NCI-H1048 (cell line): ENCODE results near the gene STXBP4.
"Not testable (repeated sequence)": the region's sequence is repeated elsewhere in the genome, so short reads cannot be mapped to it uniquely, and the experiment has no call there.

Source experiments
- DNase-seq: peaks from one replicate; lab custom pipeline; 2025; lab: John Stamatoyannopoulos, UW

STXBP4 gene

DNA sequence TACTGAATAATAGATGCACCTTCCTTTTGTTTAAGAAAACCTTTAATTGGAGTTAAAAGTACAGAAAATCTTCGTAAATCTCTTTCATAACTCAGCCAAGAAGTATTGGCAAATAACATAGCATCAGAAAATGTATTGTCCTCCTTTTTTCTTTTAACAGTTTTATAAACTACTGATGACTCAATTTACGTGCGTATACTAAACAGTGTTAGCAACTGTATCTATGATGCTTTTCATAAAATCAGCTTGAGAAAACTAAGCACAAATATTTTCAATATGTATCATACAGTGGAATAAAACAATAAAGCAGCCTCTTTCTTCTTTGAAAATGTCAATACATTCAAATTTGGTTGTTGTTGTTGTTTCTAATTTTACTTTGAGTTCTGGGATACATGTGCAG, 88.6 kb downstream of the STXBP4 start:
- DNase-seq, result no peak

DNA sequence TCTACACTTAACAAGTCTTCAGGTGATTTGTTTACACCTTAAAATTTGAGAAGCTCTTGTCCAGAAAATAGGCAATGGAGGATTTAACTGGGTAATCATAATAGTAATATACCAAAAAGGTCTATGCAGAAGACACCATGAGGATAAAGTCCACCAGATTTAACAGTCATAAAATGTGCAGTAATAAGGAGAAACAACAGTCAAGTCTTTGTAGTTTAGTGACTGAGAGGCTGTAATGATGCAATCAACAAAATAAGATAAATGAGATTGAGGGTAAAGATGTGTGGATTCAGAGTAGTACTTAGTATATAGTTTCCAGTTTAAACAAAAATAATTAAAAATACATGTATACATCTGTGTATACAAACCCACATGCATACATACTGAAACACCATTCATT, 91.2 kb downstream of the STXBP4 start:
- DNase-seq, result no peak

DNA sequence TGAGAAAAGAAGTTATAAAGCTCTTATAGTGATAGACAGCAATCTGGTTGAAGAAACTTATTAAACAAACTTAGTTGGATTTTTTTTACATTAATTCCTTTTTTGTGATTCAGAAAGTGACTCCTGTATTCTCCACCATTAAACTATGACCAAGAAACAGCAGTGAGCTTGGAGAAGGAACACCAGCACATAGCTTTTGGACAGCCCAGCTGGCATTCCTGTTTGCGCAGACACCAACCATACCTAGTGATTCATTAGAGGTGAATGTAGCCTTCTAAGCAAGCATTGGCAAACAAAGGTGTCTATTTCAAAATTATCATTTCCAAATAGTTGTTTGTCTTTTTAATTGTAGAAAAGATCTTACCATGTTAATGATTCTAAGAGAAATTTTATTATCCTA, 94.4 kb downstream of the STXBP4 start:
- no peak for DNase-seq

DNA sequence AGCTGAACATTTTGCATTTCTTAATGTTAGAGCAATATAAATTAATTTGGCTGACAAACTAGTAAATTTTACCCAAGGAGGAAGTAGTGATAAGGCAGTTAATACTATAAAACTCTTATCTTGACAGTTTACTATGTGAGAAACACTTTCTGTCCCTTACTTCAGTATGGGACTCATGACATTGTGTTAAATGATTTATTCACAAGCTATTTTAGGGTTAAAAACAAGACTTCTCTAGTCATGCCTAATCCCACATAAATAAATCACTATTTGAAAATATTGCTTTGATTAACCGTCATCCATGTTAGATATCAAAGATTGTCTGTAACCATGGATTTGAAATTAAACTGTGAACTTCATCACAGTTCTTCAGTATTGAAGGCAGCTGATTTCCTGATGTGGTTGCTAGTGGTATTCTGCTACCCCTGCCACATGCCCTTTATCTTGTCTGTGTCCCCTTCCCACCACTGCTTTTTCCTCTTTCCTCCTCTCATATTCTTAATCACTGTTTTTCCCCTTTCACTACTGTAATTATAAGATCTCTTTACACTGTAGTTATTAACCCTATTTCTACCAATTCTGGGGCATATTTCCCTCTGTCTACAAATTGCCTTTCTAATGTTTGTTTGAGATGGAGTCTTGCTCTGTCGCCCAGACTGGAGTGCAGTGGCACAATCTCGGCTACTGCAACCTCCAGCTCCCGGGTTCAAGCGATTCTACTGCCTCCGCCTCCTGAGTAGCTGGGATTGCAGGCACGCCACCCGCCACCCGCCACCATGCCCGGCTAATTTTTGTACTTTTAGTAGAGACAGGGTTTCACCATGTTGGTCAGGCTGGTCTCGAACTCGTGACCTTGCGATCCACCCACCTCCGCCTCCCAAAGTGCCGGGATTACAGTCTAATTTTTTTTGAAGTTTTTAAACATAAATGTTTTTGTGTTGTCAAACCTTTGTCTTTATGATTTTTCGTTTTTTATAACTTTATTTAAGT, 95.6 kb downstream of the STXBP4 start:
- DNase-seq, result no peak

DNA sequence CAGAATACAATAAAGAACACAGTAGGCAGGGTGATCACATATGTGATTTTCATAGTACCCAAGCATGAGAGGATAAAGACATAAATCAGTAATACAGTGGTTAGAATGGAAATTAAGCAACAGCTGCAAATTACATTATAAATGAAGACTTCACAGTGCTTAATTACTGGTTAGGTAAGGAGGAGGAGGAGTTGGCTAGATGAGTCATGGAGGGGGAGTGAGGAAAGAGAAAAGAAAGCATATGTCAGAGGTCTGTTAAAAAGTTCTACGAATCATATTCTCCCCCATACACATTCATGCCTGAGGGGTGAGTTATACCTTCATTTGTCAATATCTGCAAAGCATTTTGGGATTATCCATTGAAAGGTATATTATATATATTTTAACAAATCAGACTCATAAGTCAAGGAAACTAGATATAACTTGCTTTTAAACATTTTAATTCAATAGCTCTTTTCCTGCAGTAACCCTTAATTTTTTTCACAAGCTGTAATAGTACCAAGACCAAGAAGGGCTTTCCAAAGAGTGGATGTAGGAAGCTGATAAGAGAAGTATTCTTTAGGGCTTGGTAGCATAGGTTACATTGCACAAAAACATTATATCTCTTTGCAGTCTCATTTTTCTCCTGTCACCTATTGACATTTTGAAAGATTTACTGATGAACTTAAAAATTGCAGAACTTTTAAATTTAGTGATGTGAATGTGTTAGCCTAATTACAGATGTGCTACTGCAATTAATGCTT, 99.3 kb downstream of the STXBP4 start:
- DNase-seq, result no peak

DNA sequence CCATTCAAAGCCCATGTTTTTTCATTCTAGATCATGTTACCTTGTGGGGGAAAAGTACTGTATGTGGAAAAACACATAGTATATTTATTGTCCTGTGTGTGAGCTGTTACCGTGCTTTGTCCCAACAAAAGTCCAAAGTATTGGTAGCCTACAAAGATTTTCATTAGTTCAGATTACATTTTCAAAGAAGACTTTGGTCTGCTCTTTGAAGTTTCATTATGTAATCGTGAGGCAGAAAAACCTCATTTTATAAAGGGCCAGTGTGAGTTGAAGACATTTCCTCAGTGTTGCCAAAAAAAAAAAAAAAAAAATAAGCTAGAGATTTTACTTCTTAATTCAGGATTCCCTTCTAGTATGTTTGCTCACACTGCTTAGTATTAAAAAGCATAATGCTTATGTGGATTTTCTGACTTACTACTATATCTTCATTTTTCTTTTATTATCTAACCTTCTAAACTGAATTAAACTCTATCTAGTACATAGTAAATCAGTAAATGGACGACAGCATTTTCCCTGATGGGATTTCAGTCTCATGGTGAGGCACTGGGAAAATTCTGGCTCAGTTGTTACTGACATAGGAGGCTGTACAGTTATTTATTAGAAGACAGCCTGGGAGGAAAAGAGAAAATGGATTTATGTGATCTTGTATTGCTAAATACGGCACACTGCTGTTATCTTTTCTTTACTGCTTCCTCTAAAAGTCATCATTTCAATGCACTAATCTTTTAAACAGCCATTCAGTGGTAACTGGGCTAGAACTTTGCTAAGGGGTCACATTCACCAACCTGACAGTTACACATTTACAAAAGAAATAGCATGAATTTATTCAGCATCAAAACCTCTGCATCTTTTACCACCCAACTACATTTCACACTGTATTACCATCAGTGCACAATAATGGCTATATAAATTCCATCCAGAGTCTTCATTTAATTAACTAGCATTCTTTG, 100.6 kb downstream of the STXBP4 start:
- no peak for DNase-seq

DNA sequence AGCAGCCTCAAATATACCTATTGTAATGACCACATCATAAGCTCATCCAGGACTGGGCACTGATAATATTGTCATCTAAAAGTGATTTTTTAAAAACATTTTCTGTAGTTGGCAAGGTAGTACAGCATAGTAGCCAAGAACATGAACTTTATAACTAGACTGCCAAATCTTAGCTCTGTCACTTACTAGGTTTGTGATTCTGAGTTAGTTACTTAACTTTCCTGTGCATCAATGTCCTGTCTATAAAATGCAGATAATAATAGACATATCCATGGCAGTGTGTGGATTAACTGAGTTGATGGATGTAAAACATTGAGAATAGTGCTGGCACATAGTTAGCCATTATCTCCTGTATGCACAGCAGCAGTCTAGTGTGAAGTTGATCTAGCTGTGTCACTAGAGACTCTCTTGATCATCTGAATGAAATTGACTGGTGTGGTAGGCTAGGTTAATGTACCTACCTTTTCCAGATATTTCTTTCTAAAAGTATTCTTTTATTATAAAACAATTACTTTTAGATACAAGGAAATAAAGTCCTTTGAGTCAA, 101.5 kb downstream of the STXBP4 start:
- no peak for DNase-seq

DNA sequence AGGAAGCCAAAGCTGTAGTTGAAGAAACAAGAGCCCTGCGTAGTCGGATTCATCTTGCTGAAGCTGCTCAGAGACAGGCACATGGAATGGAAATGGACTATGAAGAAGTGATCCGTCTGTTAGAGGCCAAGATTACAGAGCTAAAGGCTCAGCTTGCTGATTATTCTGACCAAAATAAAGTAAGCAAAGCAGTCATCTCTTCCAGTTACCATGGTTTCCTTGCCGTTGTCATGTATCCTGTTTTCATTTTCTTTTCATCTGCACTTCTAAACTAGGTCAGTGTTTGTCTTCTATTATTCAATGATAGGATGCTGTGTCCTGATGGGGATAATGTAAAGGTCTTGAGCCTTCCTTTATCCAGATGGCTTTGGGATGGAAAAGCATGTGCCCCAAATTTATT, 104.3 kb downstream of the STXBP4 start:
- DNase-seq, result no peak

DNA sequence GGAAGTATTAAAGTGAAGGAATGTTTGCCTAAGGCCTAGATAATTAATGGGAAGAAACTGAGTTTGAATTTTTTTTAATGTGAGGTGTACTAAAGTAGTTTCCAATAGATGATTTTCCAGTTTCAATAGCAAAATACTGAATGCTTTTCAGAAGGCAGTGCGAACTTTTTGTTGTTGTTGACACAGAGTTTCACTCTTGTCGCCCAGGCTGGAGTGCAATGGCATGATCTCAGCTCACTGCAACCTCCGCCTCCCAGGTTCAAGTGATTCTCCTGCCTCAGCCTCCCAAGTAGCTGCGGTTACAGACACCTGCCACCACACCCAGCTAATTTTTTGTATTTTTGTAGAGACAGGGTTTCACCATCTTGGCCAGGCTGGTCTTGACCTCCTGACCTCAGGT, 104.9 kb downstream of the STXBP4 start:
- not testable (repeated sequence) for DNase-seq

DNA sequence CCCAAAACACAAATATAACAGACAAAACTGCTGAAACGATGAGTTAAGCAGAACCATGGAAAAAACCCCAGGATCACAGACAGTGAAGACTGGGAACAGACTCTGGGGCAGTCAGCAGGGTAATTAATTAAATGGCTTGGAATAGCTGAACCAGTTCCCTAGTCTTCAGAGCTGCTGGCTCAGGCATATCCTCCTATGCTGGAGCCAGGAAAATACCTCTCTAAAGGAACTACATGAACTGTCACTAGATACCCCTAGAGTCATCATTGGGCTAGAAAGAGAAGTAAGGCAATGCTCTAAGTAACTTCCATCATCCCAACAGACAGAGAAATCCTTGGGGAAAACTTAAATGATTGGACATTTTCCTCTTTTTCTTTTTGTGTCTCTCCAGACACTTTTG, 113.0 kb downstream of the STXBP4 start:
- DNase-seq, result no peak

DNA sequence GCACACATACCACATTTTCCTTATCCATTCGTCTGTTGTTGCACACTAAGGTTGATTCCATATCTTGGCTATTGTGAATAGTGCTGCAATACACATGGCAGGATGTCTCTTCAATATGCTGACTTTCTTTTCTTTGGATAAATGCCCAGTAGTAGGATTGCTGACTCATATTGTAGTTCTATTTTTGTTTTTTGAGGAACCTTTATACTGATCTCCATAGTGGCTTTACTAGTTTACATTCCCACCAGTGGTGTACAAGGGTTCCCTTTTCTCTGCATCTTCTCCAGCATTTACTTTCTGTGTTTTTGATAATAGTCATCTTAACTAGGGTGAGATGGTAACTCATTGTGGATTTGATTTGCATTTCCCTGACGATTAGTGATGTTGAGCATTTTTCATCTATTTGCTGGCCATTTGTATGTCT, 118.1 kb downstream of the STXBP4 start:
- DNase-seq, result no peak

DNA sequence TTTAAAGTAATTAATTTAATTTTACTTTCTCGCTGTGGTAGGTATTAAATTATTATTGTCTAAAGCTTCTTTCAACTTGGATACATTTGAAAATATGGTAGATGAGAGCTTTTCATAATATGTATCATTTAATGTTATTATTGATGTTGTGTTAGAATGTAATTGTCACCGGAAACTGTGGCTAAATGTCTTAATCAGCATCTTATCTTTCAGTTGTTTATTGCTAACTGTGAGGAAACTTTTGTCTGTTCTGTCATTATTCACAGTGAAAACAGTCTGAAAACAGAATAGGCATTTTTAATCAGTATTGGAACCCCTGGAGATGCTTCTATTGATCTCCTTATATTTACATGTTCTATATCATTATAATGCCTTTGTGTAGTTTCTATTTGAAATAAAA, 120.7 kb downstream of the STXBP4 start:
- DNase-seq, result no peak

DNA sequence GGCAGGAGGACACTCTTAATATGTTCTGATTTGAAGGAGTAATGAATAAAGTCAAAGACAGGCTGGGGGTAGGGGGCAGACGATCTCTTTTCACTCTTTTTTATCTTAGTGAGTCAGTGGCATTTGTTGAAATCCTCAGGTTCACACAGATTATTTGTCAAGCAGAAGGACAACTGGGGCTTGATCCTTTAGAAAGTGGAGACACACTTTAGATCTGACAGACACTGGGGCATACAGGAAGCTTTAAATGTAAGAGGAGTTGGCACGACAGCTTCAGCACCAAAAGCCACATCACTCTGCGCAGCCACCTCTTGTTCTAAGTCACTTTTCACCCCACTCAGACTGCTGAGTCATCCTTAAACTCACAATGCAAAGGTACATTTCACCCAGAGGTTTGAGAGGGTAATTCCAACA, 121.5 kb downstream of the STXBP4 start:
- no peak for DNase-seq

DNA sequence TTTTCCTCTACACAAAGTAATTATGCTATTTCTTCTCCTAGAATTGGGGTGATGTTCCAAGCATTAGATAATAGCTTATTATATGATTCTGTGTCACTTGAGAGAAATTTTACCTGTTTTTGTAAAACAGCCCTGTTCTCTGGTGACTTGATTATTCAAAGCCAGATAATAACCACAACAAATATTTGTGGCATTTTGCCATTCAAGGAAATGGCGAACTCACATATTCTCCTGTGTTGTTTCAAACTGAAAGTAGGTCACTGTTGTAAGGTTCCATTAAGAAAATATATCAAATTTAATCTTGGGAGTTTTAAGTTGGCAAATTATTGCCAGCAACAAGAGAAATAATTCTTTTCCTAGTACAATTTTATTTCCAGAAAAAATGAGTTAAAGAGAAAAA, 124.8 kb downstream of the STXBP4 start:
- no peak for DNase-seq

DNA sequence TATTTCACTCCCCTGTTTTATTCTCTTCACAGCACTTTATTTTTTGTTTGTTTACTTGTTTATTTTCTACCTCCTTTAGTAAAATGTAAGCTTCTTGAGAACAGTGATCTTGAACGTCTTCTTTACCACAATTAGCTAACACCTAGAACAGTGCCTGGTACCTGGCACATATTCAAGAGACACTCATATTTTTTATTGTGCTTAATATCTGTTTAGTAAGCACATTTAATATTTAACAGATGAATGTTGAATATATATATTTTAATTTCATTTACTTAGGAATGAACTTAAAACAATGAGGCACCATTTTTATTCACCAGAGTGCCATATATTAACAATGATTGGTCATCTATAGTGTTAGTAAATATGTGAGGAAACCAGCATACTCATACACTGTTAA, 130.2 kb downstream of the STXBP4 start:
- no peak for DNase-seq

DNA sequence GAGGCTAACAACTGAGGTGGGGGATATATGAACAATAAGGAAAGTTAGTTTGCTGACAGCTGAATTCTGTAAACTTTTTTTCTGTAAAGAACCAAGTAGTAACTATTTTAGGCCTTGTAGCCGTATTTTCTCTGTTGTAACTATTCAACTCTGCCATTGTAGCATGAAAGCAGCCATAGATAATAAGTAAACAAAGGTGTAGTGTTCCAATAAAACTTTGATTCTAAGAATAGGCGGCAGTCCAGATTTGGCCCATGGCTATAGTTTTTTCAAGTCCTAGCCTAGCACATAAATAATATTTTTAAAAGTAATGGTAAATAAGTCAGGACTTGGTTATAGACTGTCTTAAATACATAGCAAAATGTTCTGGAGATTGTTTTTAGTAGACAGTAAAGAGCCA, 142.0 kb downstream of the STXBP4 start:
- DNase-seq, result no peak

DNA sequence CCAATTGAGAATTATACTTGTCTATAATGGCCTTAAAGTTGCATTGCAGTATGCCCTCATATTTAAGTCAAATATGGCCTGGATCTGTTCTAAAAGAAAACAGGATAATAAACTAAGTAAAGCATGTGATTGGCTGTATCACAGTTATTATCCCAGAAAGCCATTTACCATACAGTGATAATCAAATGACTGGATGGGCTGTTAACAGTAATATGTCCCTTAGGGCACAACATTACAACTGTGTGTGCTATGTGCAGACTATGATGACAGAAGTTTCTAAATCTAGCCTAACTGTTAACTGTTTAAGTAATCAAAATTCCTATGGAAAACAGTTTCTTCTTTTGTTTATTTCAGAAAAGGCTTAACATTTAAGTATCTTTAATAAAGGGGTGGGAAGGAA, 145.7 kb downstream of the STXBP4 start:
- DNase-seq, result no peak

DNA sequence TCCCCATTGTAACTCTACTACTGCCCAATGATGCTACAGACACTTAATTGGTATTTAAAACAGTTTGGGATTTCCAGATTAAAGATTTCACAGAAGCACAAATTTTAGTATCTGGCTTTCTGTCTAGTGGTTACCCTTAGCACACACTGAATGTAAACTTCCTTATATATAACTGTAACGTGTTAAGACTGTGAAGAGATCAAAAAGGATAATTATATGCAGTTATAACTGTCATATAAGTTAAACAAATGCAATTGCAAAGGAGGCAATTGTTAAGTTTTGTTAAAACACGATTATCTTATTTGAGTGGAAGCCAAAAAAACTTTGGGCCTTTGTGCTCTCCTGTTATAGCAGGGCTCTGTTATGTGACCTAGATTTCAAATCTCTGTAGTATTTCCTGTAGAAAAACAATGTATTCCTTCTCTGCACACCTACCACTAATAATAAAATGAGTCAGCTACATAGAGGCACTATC, 147.9 kb downstream of the STXBP4 start:
- DNase-seq, result no peak

DNA sequence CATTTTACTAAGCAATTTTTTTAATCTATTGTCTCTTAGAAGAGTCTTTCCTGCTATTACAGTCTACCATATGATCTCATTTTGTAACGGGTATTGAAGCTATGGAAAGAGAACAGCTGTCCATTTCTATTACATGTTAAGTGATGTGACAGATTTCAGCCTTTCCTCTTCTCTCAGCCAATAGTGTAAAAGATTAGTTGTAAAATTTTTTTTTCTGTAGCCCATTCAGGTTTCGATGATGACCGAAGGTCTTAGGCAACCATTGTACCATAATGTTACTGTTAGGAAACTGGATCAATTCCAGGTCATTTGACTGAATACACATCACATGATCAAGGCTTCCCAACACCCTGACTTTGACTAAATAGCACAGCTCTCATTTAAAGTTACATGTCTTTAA, 148.6 kb downstream of the STXBP4 start:
- DNase-seq, result peak; percentile 12

DNA sequence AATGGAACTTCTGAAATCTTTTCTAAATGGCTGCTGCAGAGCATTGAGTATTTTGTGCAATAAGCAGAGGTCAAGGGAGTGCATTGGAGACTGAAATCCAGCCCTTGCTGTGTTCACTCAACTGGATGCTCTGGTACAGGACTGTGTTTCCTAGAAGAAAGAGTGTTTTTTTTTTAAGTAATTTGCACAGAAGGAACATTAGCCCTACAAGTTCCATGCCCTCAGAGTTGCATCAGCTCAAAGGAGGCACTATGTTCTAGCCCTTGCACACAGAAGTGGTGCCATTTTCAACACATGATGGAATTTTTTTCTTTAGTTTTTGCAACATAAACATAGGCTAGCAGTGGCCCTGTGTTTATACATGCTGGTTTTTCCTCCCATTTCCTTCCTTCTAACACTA, 152.1 kb downstream of the STXBP4 start:
- DNase-seq, result no peak

DNA sequence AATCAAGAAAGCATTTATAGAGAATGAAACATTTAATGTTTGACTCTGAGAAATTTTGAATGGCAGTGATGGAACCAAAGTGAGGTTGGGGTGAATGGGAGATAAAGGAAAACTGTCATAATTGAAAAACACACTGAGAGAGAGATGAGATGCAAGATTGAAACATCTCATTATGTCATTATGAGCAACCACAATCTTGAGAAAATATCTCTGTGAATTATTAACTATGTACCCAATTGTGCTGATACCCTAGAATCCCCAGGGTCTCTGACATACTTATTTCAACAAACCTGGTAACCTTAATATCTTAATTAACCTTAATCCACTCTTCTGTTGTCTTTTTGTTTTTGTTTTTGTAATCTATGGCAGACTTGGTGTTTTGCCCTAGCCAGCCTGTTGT, 152.7 kb downstream of the STXBP4 start:
- DNase-seq, result no peak

DNA sequence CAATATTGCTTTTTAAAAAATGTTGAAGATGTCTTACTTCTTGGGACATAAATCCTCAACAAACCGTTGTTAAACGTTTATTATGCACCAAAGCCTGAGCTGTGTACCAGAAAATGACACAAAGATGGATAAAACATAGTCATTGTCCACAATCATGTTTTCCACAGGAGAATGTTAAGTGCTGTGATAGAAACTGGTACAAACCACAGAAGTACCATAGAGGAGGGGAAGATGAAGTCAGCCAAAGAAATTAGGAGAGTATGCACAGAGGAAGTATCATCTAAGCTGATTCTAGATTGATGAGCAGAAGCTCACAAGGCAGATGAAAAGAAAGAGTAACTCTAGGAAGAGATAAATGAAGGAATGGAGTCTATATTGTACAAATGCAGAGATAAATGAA, 153.5 kb downstream of the STXBP4 start:
- DNase-seq, result no peak
